Measurements from ENCODE around the gene MAP2K4.

DNA sequence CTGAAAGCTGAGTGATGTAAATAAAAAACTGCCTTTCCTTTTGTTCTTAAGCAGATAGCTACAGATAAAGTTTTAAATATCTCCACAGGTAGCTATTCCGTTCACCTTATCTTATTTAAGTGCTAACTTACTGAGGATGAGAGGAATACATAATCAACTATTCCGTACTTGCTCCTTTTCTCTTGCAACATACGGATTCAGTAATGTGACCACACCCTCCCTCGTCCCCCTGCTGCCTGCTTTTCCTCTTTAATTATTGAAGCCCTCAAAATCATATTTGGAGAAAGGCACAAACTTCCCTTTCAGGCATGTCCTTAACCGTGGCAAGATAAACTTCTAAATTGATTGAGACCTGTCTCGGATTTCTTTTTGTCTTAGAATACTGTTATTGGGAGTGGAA lies 101.4 kb downstream of the MAP2K4 start:
- TF ChIP-seq, protein P1, sequence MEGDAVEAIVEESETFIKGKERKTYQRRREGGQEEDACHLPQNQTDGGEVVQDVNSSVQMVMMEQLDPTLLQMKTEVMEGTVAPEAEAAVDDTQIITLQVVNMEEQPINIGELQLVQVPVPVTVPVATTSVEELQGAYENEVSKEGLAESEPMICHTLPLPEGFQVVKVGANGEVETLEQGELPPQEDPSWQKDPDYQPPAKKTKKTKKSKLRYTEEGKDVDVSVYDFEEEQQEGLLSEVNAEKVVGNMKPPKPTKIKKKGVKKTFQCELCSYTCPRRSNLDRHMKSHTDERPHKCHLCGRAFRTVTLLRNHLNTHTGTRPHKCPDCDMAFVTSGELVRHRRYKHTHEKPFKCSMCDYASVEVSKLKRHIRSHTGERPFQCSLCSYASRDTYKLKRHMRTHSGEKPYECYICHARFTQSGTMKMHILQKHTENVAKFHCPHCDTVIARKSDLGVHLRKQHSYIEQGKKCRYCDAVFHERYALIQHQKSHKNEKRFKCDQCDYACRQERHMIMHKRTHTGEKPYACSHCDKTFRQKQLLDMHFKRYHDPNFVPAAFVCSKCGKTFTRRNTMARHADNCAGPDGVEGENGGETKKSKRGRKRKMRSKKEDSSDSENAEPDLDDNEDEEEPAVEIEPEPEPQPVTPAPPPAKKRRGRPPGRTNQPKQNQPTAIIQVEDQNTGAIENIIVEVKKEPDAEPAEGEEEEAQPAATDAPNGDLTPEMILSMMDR (conservative IDR thresholded peaks at IDR 0.05; ENCODE audit: low read length) = no peak
- no peak for TF ChIP-seq EZH2phosphoT487 (IDR thresholded peaks at IDR 0.05; ENCODE audit: borderline replicate concordance, low read depth, low read length)
